HG03039 (cell line): ENCODE measurements around the gene TMEM54.

ENCODE experiments used
- ATAC-seq: cut with Tn5 transposase; IDR thresholded peaks from one replicate; pipeline ENCODE4 v1.9.1; 2021; ENCODE audit warnings: mild to moderate bottlenecking, moderate library complexity; ENCODE audit not compliant: unreplicated experiment

TMEM54 gene, protein sequence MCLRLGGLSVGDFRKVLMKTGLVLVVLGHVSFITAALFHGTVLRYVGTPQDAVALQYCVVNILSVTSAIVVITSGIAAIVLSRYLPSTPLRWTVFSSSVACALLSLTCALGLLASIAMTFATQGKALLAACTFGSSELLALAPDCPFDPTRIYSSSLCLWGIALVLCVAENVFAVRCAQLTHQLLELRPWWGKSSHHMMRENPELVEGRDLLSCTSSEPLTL

GRCh38 chr1:32900956-32901822, at the start of gene TMEM54:
TSS of gene TMEM54 (minus strand) at chr1:32901389. CDS start at chr1:32901238, 151 bp downstream.
- no peak for ATAC-seq

DNA sequence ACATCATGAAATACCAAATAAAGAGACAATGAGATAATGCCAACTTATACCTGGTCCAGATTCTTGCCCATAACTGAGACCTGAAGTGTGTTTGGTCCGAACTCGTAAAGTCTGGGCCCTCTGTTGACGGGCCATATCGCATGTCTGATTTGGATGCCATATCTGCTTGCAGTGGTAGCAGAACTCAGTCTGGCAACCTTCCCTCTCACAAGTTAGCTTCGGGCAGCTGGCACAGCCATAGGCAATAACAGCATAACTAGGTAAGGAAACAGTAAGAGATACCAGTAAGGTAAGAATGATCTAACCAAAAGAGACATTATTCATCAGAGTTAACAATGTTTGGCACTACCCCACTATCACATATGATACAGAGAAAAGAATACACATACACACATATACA, 48.3 kb upstream of the TMEM54 start:
- no peak for ATAC-seq

- ATAC-seq: no peak
Observed at GRCh38 chr1:32948905-32949304, 47.7 kb upstream of the TMEM54 start.

DNA sequence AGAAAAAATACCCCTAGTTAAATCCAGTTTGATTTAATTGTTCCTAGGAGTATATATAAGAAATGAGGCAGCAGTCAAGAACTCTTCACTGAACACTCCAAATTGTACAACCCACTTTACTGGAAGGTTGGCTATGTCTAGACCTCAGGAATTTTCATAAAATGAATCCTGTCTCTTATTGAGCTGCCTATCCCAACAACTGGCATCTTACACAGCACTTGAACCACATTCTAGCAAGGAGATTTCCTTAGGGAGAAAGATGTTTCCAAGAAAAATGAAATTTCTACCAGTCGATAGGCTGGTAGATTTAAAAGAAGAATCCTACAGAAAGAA, 47.2 kb upstream of the TMEM54 start:
- no peak for ATAC-seq

DNA sequence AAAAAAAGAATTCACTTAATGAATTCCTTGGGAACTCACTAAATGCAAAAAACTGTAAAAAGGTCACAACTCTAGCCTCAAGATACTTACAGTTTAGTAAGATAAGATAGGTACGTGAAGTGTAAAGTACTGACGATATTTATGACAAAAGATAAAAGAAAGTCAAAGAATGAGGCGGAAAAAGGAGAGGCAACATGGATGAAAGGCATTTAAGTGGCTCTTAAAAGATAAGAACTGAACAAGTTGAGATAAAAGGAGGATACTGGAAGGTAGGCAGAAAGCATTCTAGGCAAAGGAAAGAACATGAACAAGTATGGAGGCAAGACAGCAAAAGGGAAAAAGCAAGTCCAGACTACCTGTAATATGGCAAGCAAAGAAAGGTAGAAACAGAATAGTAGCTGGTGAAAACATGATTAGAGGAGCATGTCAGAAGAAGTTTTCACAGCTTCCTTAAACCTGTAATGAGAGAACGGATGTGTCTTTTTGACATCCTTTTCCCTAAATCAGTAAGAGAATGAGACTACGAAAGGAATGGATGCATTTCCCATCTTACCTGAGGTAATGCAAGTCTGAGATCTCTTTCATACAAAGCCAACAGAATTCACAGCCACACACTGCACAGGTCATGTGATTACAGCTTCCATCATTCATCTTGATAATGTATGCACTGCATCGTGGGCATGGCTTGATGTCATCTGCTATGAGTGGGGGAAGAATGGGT, 46.6 kb upstream of the TMEM54 start:
- no peak for ATAC-seq

- no peak for ATAC-seq
Observed at GRCh38 chr1:32946413-32946812, 45.2 kb upstream of the TMEM54 start.

GRCh38 chr1:32944180-32944579, 43.0 kb upstream of the TMEM54 start:
- no peak for ATAC-seq

DNA sequence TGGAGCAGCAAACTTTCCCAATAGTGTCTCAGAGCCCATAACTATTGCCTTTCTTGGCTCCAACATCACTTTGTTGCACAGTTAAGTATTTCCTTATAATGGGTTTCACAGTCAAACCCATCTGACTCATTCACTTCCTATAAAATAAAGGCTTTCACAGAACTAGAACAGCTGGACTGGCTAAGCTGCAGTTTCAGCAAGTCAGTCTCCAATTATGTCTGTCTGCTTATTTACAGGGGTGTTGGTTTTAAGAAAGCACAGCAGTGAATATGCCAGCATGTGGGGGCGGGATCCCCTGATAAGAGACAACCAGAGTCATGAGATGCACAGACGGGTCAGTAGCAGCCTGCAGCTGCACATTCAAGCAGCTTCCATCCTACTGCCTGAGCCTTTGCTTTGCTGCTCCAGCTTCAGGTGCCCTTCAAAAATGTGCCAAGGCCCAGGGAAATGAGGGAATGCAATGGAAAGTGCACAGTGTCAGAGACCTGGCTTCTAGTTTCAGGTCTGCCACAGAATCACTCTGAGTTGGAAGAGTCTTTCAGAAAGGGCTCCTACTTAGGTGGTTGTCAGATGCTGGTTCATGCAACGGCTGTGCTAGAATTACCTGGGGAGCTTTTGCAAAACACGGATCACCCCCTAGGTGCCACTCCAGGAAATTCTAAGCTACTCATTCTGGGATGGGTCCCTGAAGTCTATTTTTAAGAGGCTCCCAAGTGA, 38.6 kb upstream of the TMEM54 start:
- ATAC-seq: no peak

GRCh38 chr1:32937061-32937460, 35.9 kb upstream of the TMEM54 start:
- ATAC-seq: no peak

- no peak for ATAC-seq
Observed at GRCh38 chr1:32934535-32934934, 33.3 kb upstream of the TMEM54 start.

GRCh38 chr1:32933742-32934322, 32.6 kb upstream of the TMEM54 start:
- no peak for ATAC-seq

DNA sequence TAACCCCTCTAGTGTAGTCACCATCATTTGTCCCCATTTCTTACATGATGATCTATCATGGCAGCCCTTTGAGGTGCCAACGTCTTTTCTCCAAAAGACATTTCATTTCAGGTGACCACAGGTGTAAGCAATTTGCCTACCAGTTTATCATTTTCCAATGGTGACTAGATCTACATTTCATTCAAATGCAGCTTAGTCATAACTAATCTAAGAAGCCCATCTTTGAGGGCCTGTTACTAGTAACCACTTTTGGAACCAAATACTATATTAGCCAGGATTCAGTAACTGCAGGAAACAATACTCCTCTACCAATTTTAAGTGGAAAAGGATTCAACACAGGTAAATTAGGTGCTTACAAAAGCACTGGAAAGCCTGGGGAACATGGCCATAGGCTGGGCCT, 30.6 kb upstream of the TMEM54 start:
- no peak for ATAC-seq

GRCh38 chr1:32929366-32929765, 28.2 kb upstream of the TMEM54 start:
- no peak for ATAC-seq

DNA sequence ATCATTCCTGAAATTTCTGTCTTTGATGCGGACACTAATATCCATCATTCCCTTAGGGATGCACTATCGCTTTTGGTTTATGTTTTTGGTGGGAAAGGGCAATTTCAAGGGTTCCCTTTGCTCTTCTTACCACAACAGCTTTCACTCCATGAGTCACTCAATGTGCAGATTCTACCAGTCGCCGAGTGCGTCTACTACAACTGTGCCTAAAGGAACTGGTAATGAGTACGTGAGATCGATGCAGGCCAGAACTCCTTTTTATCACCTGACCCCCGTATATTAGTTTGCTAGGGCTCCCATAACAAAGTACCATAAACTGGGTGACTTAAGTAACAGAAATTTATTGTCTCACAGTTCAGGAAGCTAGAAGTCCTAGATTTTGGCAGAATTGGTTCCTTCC, 27.5 kb upstream of the TMEM54 start:
- ATAC-seq: no peak

DNA sequence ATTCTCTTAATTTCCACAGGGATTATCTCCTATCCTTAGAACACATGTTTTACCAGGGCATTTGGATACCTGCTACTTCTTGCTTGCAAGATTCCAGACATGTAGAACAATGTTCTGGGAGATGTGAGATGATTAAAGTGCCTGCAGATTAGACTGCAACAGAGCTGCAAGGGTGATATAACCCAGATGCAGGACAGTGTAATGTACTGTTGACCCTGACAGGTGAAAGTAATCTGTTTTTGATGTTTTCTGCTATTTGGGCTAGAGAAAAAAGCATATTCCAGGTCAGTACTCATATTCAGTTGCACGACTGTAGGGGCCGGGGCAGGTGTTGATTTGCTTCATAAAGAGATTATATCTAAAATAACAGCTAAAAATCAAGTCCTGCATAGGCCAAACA, 27.1 kb upstream of the TMEM54 start:
- no peak for ATAC-seq

GRCh38 chr1:32927441-32927840, 26.3 kb upstream of the TMEM54 start:
- ATAC-seq: no peak

- no peak for ATAC-seq
Observed at GRCh38 chr1:32926562-32926961, 25.4 kb upstream of the TMEM54 start.

DNA sequence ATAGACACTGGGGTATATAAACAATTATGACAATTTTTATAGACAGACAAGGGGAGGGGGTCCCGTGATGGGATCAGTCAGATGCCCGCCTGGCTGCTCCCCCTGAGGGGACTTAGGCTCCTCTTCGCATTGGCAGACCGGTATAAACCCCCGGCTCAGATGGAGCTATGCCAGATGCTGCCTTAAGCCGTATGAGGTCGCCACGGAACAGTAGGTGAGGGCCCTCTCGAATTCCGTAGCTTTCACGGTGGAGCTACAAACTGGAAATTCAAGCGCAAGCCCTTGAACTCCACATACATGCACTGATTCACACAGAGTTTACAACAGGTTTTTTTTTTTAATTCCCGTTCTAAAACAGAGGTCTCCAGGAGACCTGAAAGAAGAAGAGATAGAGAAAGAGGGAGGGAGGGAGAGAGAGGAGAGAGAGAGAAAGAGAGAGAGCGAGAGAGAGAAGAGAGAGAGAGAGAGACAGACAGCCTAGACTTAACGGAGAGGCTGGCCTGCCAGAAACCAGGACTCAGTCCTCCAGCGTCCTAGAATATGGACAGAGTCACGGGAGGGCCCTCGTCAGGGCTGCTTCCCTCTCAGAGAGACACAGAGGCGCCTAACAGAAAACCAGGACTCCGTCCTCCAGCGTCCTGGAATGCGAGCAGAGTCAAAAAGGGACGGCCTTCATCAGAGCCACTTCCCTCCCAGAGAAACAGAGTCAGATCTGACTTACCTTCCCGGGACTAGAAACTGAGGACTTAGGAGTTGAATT, 24.4 kb upstream of the TMEM54 start:
- ATAC-seq: no peak

DNA sequence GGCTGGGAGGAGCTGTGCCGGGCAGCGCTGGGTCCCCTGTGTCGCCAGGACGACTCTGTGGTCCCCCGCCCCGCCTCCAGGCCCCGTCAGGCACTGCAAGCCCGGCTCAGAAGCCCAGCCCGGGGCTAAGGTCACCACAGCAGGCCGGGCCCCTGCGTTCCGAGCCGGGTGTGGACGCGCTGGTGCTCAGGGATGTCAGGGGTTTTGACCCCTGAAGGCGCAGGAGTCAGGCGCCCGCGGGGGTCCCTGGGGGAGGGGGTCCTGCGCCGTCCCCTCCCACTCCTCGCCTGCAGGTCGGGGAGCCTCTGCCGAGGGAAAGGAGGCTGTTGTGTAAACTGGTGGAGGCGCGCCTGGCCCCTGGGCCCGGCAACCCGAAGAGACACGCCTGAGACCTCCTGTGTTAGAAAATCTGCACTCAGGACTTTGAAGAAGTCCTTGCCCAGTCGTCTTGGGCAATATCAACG, 23.7 kb upstream of the TMEM54 start:
- ATAC-seq: no peak

- ATAC-seq: no peak
Observed at GRCh38 chr1:32920833-32921232, 19.6 kb upstream of the TMEM54 start.
